ENCODE data around the gene C1GALT1. TPM values are rescaled to one million over a fixed set of nuclear protein-coding genes. Genes with fewer than 3 reads are reported as not detected.

The C1GALT1 gene
- total RNA-seq, 1 experiment from 2014 or later, result 15.6 TPM

- TF ChIP-seq CTCF (conservative IDR thresholded peaks at IDR 0.05; ENCODE audit: low read depth, low read length), result no peak
- TF ChIP-seq EZH2 (IDR thresholded peaks at IDR 0.05; ENCODE audit: borderline replicate concordance, low read depth, low read length, poor library complexity, severe bottlenecking), result no peak
- CTCF ChIA-PET, result no interaction called here
- no TSS peak for BruUV-seq (replicated peaks)
- H3K4me1 ChIP-seq (ENCODE audit: insufficient read depth, low read length, poor library complexity, severe bottlenecking), result no peaks in the 10 kb centered on the region
- H3K4me3 ChIP-seq (ENCODE audit: low read depth, low read length, poor library complexity, severe bottlenecking), result no peak overlapping the region
- no peaks in the 10 kb centered on the region for H3K9me3 ChIP-seq (ENCODE audit: low read depth, low read length, poor library complexity, severe bottlenecking)
- no peak overlapping the region for H3K27ac ChIP-seq (ENCODE audit: low read depth, low read length, poor library complexity, severe bottlenecking)
- H3K36me3 ChIP-seq (ENCODE audit: insufficient read depth, low read length, poor library complexity, severe bottlenecking), result no peaks in the 10 kb centered on the region
- POLR2A ChIA-PET (ENCODE audit: low non-redundant PET), result no interaction called here
- no peaks in the 10 kb centered on the region for H3K27me3 ChIP-seq (replicated peaks; ENCODE audit: insufficient read depth, low read depth, low read length, poor library complexity)
- DNase-seq (ENCODE audit: low spot score), result no peak
- intact Hi-C loops (cut with micrococcal nuclease; ENCODE audit: unreplicated experiment), result no loop called here
Observed at GRCh38 chr7:7201578-7202374, 19.4 kb downstream of the C1GALT1 start.

DNA sequence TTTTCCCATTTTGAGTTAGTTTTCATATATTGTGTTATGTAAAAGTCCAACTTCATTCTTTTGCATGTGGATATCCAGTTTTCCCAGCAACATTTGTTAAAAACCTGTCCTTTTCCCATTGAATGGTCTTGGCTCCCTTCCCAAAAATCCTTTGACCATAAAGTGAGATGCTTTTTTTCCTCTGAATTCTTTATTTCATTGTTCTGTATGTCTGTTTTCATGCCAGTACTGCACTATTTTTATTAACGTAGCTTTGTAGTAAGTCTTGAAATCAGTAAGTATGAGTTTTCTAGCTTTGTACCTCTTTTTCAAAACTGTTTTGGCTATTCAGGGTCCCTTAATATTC is 20.0 kb downstream of the C1GALT1 start:
- DNase-seq (ENCODE audit: low spot score), result no peak
- H3K4me1 ChIP-seq (ENCODE audit: insufficient read depth, low read length, poor library complexity, severe bottlenecking), result no peaks in the 10 kb centered on the region
- no peak overlapping the region for H3K4me3 ChIP-seq (ENCODE audit: low read depth, low read length, poor library complexity, severe bottlenecking)
- no peaks in the 10 kb centered on the region for H3K9me3 ChIP-seq (ENCODE audit: low read depth, low read length, poor library complexity, severe bottlenecking)
- CTCF ChIA-PET, result no interaction called here
- TF ChIP-seq CTCF (conservative IDR thresholded peaks at IDR 0.05; ENCODE audit: low read depth, low read length) (no peak), EZH2 (IDR thresholded peaks at IDR 0.05; ENCODE audit: borderline replicate concordance, low read depth, low read length, poor library complexity, severe bottlenecking) (no peak)
- H3K27ac ChIP-seq (ENCODE audit: low read depth, low read length, poor library complexity, severe bottlenecking), result no peak overlapping the region
- no TSS peak for BruUV-seq (replicated peaks)
- intact Hi-C loops (cut with micrococcal nuclease; ENCODE audit: unreplicated experiment), result no loop called here
- POLR2A ChIA-PET (ENCODE audit: low non-redundant PET), result no interaction called here
- H3K27me3 ChIP-seq (replicated peaks; ENCODE audit: insufficient read depth, low read depth, low read length, poor library complexity), result no peaks in the 10 kb centered on the region
- no peaks in the 10 kb centered on the region for H3K36me3 ChIP-seq (ENCODE audit: insufficient read depth, low read length, poor library complexity, severe bottlenecking)

GRCh38 chr7:7203813-7204575 is 21.6 kb downstream of the C1GALT1 start:
- intact Hi-C loops (cut with micrococcal nuclease; ENCODE audit: unreplicated experiment), result no loop called here
- H3K27ac ChIP-seq (ENCODE audit: low read depth, low read length, poor library complexity, severe bottlenecking), result no peak overlapping the region
- DNase-seq (ENCODE audit: low spot score), result no peak
- no peaks in the 10 kb centered on the region for H3K4me1 ChIP-seq (ENCODE audit: insufficient read depth, low read length, poor library complexity, severe bottlenecking)
- H3K27me3 ChIP-seq (replicated peaks; ENCODE audit: insufficient read depth, low read depth, low read length, poor library complexity), result no peaks in the 10 kb centered on the region
- CTCF ChIA-PET, result no interaction called here
- POLR2A ChIA-PET (ENCODE audit: low non-redundant PET), result no interaction called here
- H3K36me3 ChIP-seq (ENCODE audit: insufficient read depth, low read length, poor library complexity, severe bottlenecking), result no peaks in the 10 kb centered on the region
- H3K4me3 ChIP-seq (ENCODE audit: low read depth, low read length, poor library complexity, severe bottlenecking), result no peak overlapping the region
- H3K9me3 ChIP-seq (ENCODE audit: low read depth, low read length, poor library complexity, severe bottlenecking), result no peaks in the 10 kb centered on the region
- no TSS peak for BruUV-seq (replicated peaks)
- no peak for TF ChIP-seq EZH2 (IDR thresholded peaks at IDR 0.05; ENCODE audit: borderline replicate concordance, low read depth, low read length, poor library complexity, severe bottlenecking)
- TF ChIP-seq CTCF (conservative IDR thresholded peaks at IDR 0.05; ENCODE audit: low read depth, low read length), result no peak
